Ascending aorta (tissue), 2 donors: ENCODE measurements around the gene PPFIA3. TPM values are rescaled to one million over a fixed set of nuclear protein-coding genes. Genes with fewer than 3 reads are reported as not detected.

Experiments
- DNase-seq, 2 donors: peaks; one replicate each; pipeline ENCODE4 v3.0.0-alpha.2; 2019; ENCODE audit warnings: low spot score in 2 of 2
- H3K27ac ChIP-seq, 2 donors: fragments of 200-600 bp; sonication (generic); one replicate each; pipeline ENCODE4 v1.5.1; 2016 to 2017; ENCODE audit warnings: mild to moderate bottlenecking in 1 of 2
- H3K27me3 ChIP-seq: fragments of 200-600 bp; sonication (generic); one replicate; pipeline ENCODE4 v1.5.1; 2017
- H3K36me3 ChIP-seq, 2 donors: fragments of 200-600 bp; sonication (generic); one replicate each; pipeline ENCODE4 v1.5.1; 2016
- H3K4me1 ChIP-seq, 2 donors: fragments of 200-600 bp; sonication (generic); one replicate each; pipeline ENCODE4 v1.5.1; 2016 to 2017; ENCODE audit warnings: mild to moderate bottlenecking in 1 of 2
- H3K4me3 ChIP-seq, 2 donors: fragments of 200-600 bp; sonication (generic); one replicate each; pipeline ENCODE4 v1.5.1; 2016 to 2017; ENCODE audit warnings: mild to moderate bottlenecking in 1 of 2
- H3K9me3 ChIP-seq, 2 donors: fragments of 200-600 bp; sonication (generic); one replicate each; pipeline ENCODE4 v1.5.1; 2016
- CTCF ChIP-seq, 3 experiments: fragments of 200-600 bp in 2 of 3; fragments of 450-650 bp in 1 of 3; sonication (generic) in 2 of 3; IDR thresholded peaks; one replicate each; pipeline ENCODE4 v1.5.1; 2016 to 2019; ENCODE audit warnings: antibody characterized with exemption in 3 of 3, mild to moderate bottlenecking in 1 of 3, moderate library complexity in 1 of 3
- intact Hi-C: fragments of 100-400 bp; cut with DNase I; formaldehyde crosslinking; loops from one replicate; pipeline ENCODE4 v1.15.1; 2023
- total RNA-seq: library from RNA; depleted of rRNA; stranded (reverse); fragments of >200 nt; gene quantifications from one replicate; pipeline ENCODE4 v1.1.0, GENCODE V29; 2016

Gene PPFIA3
- total RNA-seq, 1 donor from 2014 or later, result 33.3 TPM

GRCh38 chr19:49151267-49152118, 32.1 kb downstream of the PPFIA3 start:
- no peaks in the 10 kb centered on the region for H3K9me3 ChIP-seq
- peak overlapping the region; percentile 71 to 82 for H3K27ac ChIP-seq
- TF ChIP-seq CTCF (IDR thresholded peaks at IDR 0.05), result no peak
- intact Hi-C loops, result no loop called here
- DNase-seq, result peak in 1 of 2 donors; percentile 80
- H3K4me3 ChIP-seq, result peak overlapping the region in 1 of 2 donors; percentile 89
- H3K36me3 ChIP-seq, result no peaks in the 10 kb centered on the region
- H3K4me1 ChIP-seq, result peaks cover 5 to 18% of the 10 kb centered on the region in 2 donors
- no peaks in the 10 kb centered on the region for H3K27me3 ChIP-seq

GRCh38 chr19:49152119-49152550, 32.8 kb downstream of the PPFIA3 start:
- Histone ChIP-seq H3K9me3 (no peaks in the 10 kb centered on the region), H3K27ac (peak overlapping the region; percentile 4 to 82), H3K36me3 (no peaks in the 10 kb centered on the region), H3K4me1 (peaks cover 5 to 18% of the 10 kb centered on the region in 2 donors), H3K4me3 (no peak overlapping the region), H3K27me3 (no peaks in the 10 kb centered on the region)
- DNase-seq, result no peak
- TF ChIP-seq CTCF (IDR thresholded peaks at IDR 0.05), result no peak
- intact Hi-C loops, result no loop called here

DNA sequence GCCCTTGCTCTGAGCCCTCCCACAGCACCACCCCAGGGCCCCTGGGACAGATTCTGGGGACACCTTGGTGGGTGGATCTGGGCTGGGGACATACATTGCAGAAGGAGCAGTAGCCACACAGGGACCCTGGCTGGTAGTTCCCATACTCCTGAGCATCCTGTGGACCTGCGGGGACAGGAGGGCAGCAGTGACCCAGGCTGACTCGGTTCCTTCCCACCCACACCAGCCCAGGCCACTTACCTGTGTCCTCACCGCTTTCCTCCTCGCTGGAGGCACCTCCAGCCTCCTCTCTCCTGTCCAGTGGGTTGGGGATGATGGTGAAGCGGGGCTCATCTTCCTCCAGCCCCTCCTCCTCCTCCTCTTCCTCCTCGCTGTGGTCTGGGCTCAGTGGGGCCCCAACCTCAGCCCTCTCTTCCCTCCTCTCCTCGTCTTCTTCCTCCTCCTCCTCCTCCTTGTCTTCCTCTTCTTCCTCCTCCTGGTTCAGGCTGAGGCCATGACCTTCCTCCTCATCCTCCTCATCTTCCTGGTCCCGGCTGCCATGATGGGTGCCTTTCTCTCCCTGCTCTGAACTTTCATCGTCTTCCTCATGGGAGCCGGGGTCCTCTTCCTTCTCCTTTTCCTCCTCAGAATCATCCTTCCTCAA, 33.9 kb downstream of the PPFIA3 start:
- no peak for TF ChIP-seq CTCF (IDR thresholded peaks at IDR 0.05)
- Histone ChIP-seq H3K36me3 (no peaks in the 10 kb centered on the region), H3K4me3 (no peak overlapping the region), H3K9me3 (no peaks in the 10 kb centered on the region), H3K4me1 (peaks cover 5 to 18% of the 10 kb centered on the region in 2 donors), H3K27ac (no peak overlapping the region), H3K27me3 (no peaks in the 10 kb centered on the region)
- no peak for DNase-seq
- intact Hi-C loops, result no loop called here

- intact Hi-C loops, result no loop called here
- Histone ChIP-seq H3K4me1 (peaks cover 3 to 11% of the 10 kb centered on the region in 2 donors), H3K36me3 (no peaks in the 10 kb centered on the region), H3K27ac (peak overlapping the region in 1 of 2 donors; percentile 60), H3K27me3 (no peaks in the 10 kb centered on the region), H3K4me3 (no peak overlapping the region), H3K9me3 (no peaks in the 10 kb centered on the region)
- no peak for DNase-seq
- no peak for TF ChIP-seq CTCF (IDR thresholded peaks at IDR 0.05)
These were observed 34.9 kb downstream of the PPFIA3 start for GRCh38 chr19:49154279-49154678.

DNA sequence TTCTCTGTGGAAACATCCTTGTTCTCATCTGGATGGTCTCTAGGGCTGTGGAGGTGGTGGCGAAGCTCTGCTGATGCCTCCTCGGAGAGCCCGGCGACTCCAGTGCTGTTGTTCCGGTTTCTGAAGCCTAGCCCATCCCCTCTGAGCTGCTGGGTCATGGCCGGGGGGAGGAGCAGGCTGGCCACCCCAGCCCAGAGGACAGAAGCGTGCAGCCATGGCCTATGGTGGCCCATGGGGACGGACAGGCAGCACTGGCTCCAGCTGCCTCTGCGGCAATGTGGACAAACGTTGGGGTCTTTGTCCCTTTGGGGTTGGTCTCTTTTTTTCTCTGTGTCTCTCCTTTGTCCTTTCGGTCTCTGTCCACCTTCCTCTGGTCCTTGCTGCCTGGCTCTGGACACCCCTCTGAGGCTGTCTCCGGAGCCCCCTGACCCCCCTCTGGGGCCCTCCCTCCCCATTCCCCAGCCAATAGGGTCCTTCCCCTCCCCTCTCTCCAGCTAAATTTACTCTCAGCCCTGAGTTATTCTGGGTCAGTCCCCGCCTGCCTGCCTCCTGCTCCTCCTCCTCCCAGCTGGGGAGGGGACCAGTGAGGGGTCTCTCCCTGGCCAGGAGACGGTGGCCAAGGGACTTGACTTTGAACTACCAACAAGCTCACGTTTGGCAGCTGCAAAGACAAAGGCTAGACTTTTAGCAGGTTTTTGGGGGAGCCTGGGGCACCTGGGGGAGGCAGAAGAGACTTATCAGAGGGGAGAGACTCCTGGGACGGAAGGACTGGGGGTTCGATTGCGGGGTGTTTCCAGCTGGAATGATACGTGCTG, 35.9 kb downstream of the PPFIA3 start, which contains the start of gene HRC:
TSS of gene HRC (minus strand) at position 392 of the 815 bp plus-strand sequence. CDS start at position 233, 159 bp downstream.
- peak within 1 kb of the TSS; percentile 56 to 60 for H3K27ac ChIP-seq
- no peak within 1 kb of the TSS for H3K4me3 ChIP-seq
- no peak for TF ChIP-seq CTCF (IDR thresholded peaks at IDR 0.05)
- intact Hi-C loops, result no loop called here
- no peaks in the 10 kb centered on the region for H3K27me3 ChIP-seq
- H3K4me1 ChIP-seq, result peaks cover 0 to 9% of the 10 kb centered on the region in 2 donors
- H3K36me3 ChIP-seq, result no peaks in the 10 kb centered on the region
- no peak for DNase-seq
- H3K9me3 ChIP-seq, result no peaks in the 10 kb centered on the region
